HEK293 (cell line): ENCODE data around the gene RACK1.

ENCODE experiments used
- GFI1B ChIP-seq: fragments of 450-650 bp; formaldehyde crosslinking; IDR thresholded peaks from 2 replicates; pipeline ENCODE4 v1.5.1; 2016; ENCODE audit warnings: missing biosample characterization, missing genetic modification characterization
- INSM2 ChIP-seq: fragments of 450-650 bp; formaldehyde crosslinking; IDR thresholded peaks from 2 replicates; pipeline ENCODE4 v1.5.1; 2016; ENCODE audit warnings: missing biosample characterization, missing genetic modification characterization
- KLF1 ChIP-seq: fragments of 450-650 bp; formaldehyde crosslinking; IDR thresholded peaks from 2 replicates; pipeline ENCODE4 v1.5.1; 2016; ENCODE audit warnings: missing biosample characterization, missing genetic modification characterization
- PRDM1 ChIP-seq: fragments of 450-650 bp; formaldehyde crosslinking; IDR thresholded peaks from 2 replicates; pipeline ENCODE4; 2016; ENCODE audit warnings: missing biosample characterization, missing genetic modification characterization
- PRDM10 ChIP-seq: fragments of 450-650 bp; formaldehyde crosslinking; IDR thresholded peaks from 2 replicates; pipeline ENCODE4 v1.5.1; 2016; ENCODE audit warnings: missing biosample characterization, missing genetic modification characterization
- REST ChIP-seq: fragments of 450-650 bp; formaldehyde crosslinking; IDR thresholded peaks from 2 replicates; pipeline ENCODE4 v1.5.1; 2016; ENCODE audit warnings: missing biosample characterization, missing genetic modification characterization
- SCRT1 ChIP-seq: fragments of 450-650 bp; formaldehyde crosslinking; IDR thresholded peaks from 2 replicates; pipeline ENCODE4 v1.5.1; 2016; ENCODE audit warnings: missing biosample characterization, missing genetic modification characterization, borderline replicate concordance
- SP7 ChIP-seq: fragments of 450-650 bp; formaldehyde crosslinking; IDR thresholded peaks from 2 replicates; pipeline ENCODE4 v1.5.1; 2016; ENCODE audit warnings: missing biosample characterization, missing genetic modification characterization
- TRIM28 ChIP-seq: IDR thresholded peaks from 2 replicates; pipeline ENCODE4 v1.6.1; 2011; ENCODE audit warnings: low read length, control low read depth, borderline replicate concordance
- YY2 ChIP-seq: fragments of 450-650 bp; formaldehyde crosslinking; IDR thresholded peaks from 2 replicates; pipeline ENCODE4 v1.5.1; 2016; ENCODE audit warnings: missing biosample characterization, missing genetic modification characterization
- ZBTB1 ChIP-seq: fragments of 450-650 bp; formaldehyde crosslinking; IDR thresholded peaks from 2 replicates; pipeline ENCODE4 v1.5.1; 2016; ENCODE audit warnings: missing biosample characterization, missing genetic modification characterization
- ZFP41 ChIP-seq: fragments of 450-650 bp; formaldehyde crosslinking; IDR thresholded peaks from 2 replicates; pipeline ENCODE4 v1.5.1; 2016; ENCODE audit warnings: missing biosample characterization, missing genetic modification characterization, borderline replicate concordance
- ZNF155 ChIP-seq: fragments of 450-650 bp; formaldehyde crosslinking; IDR thresholded peaks from 2 replicates; pipeline ENCODE4 v1.5.1; 2016; ENCODE audit warnings: missing biosample characterization, missing genetic modification characterization
- ZNF16 ChIP-seq: fragments of 450-650 bp; formaldehyde crosslinking; IDR thresholded peaks from 2 replicates; pipeline ENCODE4 v1.5.1; 2016; ENCODE audit warnings: low read depth, missing biosample characterization, missing genetic modification characterization
- ZNF174 ChIP-seq: fragments of 450-650 bp; formaldehyde crosslinking; IDR thresholded peaks from 2 replicates; pipeline ENCODE4 v1.5.0; 2017; ENCODE audit warnings: missing biosample characterization, mild to moderate bottlenecking, missing genetic modification characterization
- ZNF302 ChIP-seq: fragments of 450-650 bp; formaldehyde crosslinking; IDR thresholded peaks from 2 replicates; pipeline ENCODE4 v1.5.1; 2016; ENCODE audit warnings: missing biosample characterization, missing genetic modification characterization, low read depth
- ZNF335 ChIP-seq: fragments of 450-650 bp; formaldehyde crosslinking; conservative IDR thresholded peaks from 2 replicates; pipeline ENCODE4 v1.5.1; 2016; ENCODE audit warnings: missing biosample characterization, missing genetic modification characterization
- ZNF37A ChIP-seq: fragments of 450-650 bp; IDR thresholded peaks from 2 replicates; pipeline ENCODE4 v1.5.1; 2018; ENCODE audit warnings: missing biosample characterization, missing genetic modification characterization
- ZNF426 ChIP-seq: fragments of 450-650 bp; formaldehyde crosslinking; IDR thresholded peaks from 2 replicates; pipeline ENCODE4 v1.5.1; 2017; ENCODE audit warnings: missing biosample characterization, missing genetic modification characterization, mild to moderate bottlenecking, inconsistent platforms, moderate library complexity
- ZNF48 ChIP-seq: fragments of 450-650 bp; formaldehyde crosslinking; IDR thresholded peaks from 2 replicates; pipeline ENCODE4 v1.5.1; 2016; ENCODE audit warnings: missing biosample characterization, missing genetic modification characterization
- ZNF580 ChIP-seq: fragments of 450-650 bp; formaldehyde crosslinking; IDR thresholded peaks from 2 replicates; pipeline ENCODE4 v1.5.1; 2016; ENCODE audit warnings: missing biosample characterization, missing genetic modification characterization
- ZNF645 ChIP-seq: fragments of 450-650 bp; formaldehyde crosslinking; IDR thresholded peaks from 2 replicates; pipeline ENCODE4; 2016; ENCODE audit warnings: missing biosample characterization, missing genetic modification characterization
- ZNF791 ChIP-seq: fragments of 450-650 bp; formaldehyde crosslinking; IDR thresholded peaks from 2 replicates; pipeline ENCODE4 v1.5.1; 2016; ENCODE audit warnings: missing biosample characterization, missing genetic modification characterization
- ZSCAN4 ChIP-seq: fragments of 450-650 bp; formaldehyde crosslinking; IDR thresholded peaks from 2 replicates; pipeline ENCODE4 v1.5.1; 2017; ENCODE audit warnings: missing biosample characterization, missing genetic modification characterization
- ZSCAN5A ChIP-seq: fragments of 450-650 bp; formaldehyde crosslinking; IDR thresholded peaks from 2 replicates; pipeline ENCODE4 v1.5.1; 2016; ENCODE audit warnings: missing biosample characterization, missing genetic modification characterization
- ZXDB ChIP-seq: fragments of 450-650 bp; formaldehyde crosslinking; IDR thresholded peaks from 2 replicates; pipeline ENCODE4 v1.5.1; 2016; ENCODE audit warnings: missing biosample characterization, missing genetic modification characterization

The RACK1 gene

GRCh38 chr5:181221792-181222629, 21.7 kb downstream of the RACK1 start (continued):
- TF ChIP-seq SCRT1 (peak; percentile 64; the same call in 1 of the 2 replicates), ZNF37A (tag by site-specific recombination) (0 out of 2 replicates have a peak, but pooled peaks have one; percentile 44), TRIM28 (peak; percentile 95), YY2 (tag by site-specific recombination) (0 out of 2 replicates have a peak, but pooled peaks have one; percentile 11), ZNF426 (tag by site-specific recombination) (no peak), ZNF174 (tag by site-specific recombination) (no peak), ZSCAN4 (tag by site-specific recombination) (peak; percentile 42; the same call in 1 of the 2 replicates), KLF1 (no peak), GFI1B (tag by site-specific recombination) (no peak), ZNF302 (tag by site-specific recombination) (no peak), ZSCAN5A (tag by site-specific recombination) (peak; percentile 40; the same call in 1 of the 2 replicates), REST (tag by site-specific recombination) (peak; percentile 47), ZFP41 (tag by site-specific recombination) (no peak), PRDM1 (tag by site-specific recombination) (peak; percentile 93), ZNF16 (tag by site-specific recombination) (no peak), SP7 (tag by site-specific recombination) (peak; percentile 86), INSM2 (tag by site-specific recombination) (peak; percentile 64), PRDM10 (tag by site-specific recombination) (peak; percentile 85), ZNF155 (tag by site-specific recombination) (no peak), ZNF791 (no peak), ZNF48 (tag by site-specific recombination) (no peak), ZNF335 (no peak; the same call in none of the 2 replicates), ZNF645 (tag by site-specific recombination) (no peak), ZNF580 (tag by site-specific recombination) (peak; percentile 85), ZXDB (tag by site-specific recombination) (peak; percentile 99), ZBTB1 (tag by site-specific recombination) (no peak)
